GM19238 (cell line): ENCODE results near the gene CAND2.
"Not testable (repeated sequence)": the region's sequence is repeated elsewhere in the genome, so short reads cannot be mapped to it uniquely, and the experiment has no call there.

Experiments used
- DNase-seq: peaks from one replicate; pipeline ENCODE4 v3.0.0; 2011; ENCODE audit warnings: low spot score; ENCODE audit not compliant: insufficient read length

The CAND2 gene

DNA sequence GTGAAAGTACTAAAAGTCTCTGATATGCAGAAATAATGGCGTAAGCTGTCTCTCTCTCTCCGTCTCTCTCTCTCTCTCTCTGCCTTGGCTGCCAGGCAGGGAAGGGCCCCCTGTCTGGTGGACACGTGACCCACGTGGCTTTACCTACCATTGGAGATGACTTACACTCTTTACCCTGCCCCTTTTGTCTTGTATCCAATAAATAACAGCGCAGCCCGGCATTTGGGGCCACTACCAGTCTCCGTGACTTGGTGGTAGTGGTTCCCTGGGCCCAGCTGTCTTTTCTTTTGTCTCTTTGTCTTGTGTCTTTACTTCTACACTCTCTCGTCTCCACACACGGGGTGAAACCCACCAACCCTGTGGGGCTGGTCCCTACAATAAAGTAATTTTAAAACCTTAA is 25.2 kb upstream of the CAND2 start:
- no peak for DNase-seq

DNA sequence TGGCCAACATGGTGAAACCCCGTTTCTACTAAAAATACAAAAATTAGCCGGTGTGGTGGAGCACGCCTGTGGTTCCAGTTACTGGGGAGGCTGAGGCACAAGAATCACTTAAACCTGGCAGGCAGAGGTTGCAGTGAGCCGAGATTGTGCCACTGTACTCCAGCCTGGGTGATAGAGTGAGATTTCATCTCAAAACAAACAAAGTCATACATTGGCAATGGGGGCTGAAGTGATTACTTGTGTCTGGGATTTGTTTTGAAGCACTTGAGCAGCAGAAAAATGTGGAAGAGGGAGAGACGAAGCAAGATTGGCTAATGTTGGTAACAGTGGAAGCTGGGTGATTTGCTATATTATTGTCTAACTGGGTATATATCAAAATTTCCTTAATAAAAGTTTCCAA is 24.0 kb upstream of the CAND2 start:
- no peak for DNase-seq

DNA sequence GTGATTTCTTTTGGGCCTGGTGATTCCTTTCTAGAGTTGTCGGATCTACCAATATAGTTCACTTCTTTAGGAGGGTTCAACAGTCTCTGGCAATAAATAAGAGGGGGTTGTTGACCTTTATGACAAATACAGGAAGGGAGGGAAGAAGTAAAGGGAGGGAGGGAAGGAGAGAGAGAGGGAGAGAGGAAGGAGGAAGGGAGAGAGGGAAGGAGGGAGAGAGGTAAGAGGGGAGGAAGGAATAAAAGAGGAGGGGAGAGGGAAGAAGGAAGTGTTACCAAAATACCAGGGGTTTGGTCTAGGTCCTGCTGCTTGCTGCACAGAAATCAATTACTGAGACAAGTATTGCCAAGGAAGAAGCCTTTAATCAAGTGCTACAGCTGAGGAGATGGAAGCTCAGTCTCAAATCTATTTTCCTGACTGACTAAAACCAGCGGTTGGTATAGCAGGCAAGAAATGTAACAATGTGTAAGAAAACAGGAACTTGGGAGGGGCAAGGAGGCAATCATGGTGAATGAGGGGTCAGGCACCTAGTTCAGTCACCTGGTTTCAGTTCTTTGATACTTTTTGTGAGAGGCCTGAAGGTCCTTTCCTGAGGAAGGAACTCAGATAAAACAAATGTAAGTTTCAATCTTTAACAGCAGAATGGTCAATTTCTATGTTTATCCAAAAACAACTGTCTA is 23.3 kb upstream of the CAND2 start:
- no peak for DNase-seq

DNA sequence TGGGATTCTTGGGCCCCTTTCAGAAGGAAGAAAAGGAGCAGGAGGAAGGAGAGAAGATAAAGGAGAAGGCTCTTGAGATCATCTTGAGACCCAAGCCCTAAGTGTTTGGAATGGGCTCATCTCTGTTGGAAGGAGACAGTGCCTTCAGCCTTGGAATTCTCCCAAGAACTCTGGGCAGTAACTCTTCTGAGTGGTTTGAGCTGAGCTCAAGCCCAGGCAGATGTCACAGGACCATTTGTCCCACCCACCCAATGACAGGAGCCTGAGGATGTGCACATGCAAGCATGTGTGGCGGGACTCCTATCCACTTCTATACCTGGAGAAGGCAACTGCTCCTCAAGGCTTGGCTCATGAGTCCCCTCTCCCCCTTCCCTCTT is 22.8 kb upstream of the CAND2 start:
- DNase-seq, result no peak

DNA sequence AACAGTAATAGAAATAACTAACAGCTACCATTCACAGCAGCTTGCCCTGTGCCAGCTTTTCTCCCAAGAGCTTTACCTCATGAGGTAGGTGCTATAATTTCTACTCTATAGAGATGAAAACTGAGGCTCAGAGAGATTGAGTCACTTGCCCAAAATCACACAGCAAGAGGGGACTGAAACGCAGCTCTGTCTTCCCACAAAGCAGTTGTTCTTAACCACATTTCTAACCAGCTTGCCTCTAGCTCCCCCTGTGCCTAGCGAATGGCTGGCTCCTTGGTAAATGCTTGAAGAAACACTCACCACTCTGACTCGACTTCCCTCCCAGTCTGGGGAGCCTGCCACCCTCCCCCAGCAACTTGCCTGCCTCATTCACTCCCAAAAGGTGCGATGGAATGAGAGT is 21.9 kb upstream of the CAND2 start:
- no peak for DNase-seq

DNA sequence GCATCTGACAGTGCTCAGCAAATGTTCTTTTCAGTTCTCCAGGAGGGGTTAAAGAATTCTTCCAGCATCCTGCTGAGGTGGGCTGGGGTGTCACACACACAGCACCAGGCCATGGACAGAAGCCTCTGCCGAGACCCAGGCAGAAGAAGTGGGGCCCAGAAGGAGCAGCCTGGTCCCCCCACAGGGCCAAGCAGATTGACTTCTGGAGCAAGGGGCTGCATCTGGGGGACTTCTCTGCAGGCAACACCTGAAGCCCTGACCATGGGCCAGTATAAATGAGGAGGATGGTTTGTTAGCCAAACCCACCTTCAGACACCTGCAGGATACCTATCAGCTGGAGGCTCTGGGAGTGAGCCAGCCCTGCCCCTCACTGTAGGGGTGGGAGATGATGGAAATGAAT is 21.3 kb upstream of the CAND2 start:
- no peak for DNase-seq

DNA sequence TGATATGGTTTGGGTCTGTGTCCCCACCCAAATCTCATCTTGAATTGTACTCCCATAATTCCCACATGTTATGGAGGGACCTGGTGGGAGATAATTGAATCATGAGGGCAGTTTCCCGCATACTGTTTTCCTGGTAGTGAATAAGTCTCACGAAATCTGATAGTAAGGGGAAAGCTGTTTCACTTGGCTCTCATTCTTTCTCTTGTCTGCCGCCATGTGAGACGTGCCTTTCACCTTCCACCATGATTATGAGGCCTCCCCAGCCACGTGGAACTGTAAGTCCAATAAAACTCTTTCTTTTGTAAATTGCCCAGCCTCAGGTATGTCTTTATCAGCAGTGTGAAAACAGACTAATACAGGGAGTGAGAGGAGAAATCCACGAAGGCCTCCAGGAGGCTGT is 20.5 kb upstream of the CAND2 start:
- DNase-seq, result not testable (repeated sequence)

DNA sequence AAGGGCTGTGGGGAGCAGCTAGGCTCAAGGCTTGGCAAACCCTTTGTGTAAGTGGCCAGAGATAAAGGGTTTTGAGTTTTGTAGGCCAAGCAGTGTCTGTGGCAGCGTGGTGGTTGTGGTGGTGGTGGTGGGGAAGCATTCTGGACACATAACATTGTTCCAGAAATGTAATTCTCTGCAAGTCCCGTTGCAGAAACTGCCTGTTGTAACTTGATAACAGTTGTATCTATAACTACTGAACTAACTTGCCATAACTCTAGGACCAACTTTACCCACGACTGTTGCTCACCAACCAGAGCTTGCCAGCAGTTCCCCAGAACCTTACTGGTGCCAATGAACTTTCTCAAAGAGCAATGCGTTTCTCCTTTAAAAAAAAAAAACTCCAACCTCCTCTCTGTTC is 19.3 kb upstream of the CAND2 start:
- DNase-seq, result no peak

DNA sequence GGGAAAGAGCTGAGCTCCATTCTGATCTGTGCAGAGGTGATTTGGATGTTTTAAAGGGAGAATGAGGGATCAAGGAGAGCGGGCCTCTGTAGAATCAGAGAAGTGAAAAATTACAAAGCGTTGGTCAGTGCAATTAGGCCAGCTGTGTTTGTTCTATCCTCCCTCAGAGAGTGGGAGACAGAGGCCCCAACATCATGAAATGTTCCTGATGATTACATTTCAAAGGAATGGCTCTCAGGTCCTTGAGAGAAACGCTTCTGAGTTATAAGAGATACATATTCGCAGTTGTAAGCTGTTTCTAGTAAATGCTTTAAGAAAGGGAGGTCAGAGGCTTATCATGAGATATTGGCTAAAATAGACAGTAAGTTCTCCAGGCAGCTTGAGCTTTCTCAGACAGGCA is 15.7 kb upstream of the CAND2 start:
- DNase-seq, result no peak

DNA sequence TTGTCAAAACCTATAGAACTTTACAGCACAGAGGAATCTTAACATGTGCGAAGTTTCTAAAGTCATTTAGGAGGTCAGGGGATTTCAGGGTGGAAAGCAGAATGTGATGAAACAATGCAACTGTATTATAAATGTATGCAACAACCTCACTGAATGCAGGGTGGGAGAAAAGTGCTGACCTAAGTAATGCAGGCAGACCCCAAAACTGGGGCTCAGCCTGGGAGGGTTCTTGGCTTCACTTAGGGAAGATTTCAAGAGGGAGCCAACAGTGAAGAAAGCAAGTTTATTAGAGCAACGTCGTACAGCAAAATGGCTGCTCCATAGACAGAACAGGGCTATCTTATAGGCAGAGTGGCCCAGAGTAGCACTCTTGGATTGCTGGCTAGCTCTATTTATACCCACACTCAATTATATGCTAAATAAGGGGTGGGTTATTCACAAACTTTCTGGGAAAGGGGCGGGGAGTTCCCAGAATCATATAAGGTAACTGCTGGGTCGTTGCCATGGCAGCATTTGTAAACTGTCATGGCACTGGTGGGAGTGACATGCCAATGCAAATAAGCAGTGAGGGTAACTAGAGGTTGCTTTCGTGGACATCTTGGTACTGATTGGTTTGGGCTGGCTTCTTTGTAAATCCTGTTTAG is 14.2 kb upstream of the CAND2 start:
- DNase-seq, result no peak

DNA sequence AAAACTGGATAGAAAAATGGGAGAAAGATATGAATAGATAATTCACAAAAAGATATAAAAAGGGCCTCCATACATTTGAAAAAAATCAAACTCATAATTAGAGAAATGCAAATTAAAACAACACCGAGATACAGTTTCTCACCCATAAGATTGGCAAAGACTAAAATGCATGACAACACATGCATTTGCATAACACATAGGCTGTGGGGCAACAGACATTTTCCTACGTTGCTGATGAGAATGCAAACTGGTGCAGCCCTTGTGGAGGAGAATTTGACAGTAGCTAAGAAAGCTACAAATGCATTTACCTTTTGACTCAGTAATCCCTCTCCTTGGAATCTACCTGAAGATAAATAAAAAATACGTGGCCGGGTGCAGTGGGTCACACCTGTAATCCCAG is 11.4 kb upstream of the CAND2 start:
- DNase-seq, result no peak

DNA sequence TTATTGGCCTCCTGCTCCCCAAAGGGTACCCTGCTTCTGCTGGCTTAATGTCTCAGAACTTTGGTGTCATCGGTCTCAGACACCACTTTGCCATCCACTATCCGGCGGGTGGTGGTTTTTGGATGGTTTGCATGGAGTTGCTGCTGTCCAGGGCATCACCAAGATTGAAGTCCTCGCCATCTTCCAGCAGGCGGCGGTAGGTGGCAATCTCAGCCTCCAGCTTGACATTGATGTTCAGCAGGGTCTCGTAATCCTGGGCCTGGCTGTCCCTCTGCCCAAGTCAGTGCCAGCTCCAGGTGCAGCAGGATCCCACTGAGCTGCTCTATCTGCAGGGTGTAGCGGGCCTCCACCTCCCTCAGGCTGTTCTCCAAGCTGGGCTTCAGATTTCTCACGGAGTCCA is 9.1 kb upstream of the CAND2 start:
- not testable (repeated sequence) for DNase-seq

DNA sequence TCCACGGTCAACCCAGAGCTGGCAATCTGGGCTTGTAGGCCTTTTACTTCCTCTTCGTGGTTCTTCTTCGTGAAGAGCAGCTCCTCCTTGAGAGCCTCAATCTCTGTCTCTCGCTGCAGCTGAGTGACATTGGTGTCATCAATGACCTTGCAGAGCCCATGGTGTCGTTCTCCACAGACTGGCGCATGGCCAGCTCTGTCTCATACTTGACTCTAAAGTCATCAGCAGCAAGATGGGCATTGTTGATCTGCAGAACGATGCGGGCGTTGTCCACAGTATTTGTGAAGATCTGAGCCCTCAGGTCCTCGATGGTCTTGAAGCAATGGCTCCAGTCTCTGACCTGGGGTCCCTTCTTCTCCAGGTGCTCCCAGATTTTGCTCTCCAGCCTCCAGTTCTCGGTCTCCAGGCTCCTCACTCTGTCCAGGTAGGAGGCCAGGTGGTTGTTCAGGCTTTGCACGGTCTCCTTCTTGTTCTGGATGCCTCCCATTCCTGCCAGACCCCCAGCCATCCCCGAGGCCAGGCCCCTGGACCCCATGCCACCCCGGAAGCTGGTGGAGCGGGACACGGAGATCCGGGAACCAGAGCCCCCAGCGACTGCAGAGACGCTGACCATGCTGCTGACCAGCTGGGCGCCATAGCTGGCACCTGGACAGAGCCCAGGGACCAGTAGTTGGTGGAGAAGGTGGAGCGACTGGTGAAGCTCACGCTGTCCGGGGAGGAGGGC is 8.4 kb upstream of the CAND2 start:
- not testable (repeated sequence) for DNase-seq

DNA sequence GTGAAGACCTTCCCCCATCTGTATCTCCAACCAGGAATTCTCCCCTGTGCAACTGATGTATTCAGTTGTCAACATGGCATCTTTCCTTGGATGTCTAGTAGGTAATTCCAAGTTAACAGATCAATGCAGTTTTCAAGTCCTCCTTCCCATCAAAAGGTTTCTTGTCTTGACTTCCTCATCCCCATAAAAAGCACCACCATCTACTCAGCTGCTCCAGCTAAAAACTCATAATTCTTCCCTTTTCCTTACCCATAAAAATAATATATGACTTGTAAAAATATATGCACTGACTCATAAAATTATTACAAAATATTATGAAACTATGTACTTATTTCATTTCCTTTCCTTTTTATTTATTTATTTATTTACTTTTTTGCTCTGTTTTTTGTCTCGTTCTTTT is 5.0 kb upstream of the CAND2 start:
- DNase-seq, result no peak

DNA sequence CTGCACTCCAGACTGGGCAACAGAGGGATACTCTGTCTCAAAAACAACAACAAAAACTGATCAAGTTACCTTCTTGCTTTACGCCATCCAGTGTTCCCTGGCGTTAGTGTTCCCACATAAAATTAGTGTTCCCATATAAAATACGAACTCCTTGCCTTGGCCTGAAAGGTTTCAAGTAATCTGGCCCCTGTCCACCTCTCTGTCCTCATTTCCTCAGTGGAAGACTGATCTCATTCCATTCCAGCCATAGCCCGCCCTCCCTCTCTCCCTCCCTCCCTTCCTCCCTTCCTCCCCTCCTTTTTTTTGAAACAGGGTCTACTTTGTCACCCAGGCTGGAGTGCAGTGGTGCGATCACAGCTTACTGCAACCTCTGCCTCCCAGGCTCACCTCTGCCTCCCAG is 2.8 kb upstream of the CAND2 start:
- no peak for DNase-seq

DNA sequence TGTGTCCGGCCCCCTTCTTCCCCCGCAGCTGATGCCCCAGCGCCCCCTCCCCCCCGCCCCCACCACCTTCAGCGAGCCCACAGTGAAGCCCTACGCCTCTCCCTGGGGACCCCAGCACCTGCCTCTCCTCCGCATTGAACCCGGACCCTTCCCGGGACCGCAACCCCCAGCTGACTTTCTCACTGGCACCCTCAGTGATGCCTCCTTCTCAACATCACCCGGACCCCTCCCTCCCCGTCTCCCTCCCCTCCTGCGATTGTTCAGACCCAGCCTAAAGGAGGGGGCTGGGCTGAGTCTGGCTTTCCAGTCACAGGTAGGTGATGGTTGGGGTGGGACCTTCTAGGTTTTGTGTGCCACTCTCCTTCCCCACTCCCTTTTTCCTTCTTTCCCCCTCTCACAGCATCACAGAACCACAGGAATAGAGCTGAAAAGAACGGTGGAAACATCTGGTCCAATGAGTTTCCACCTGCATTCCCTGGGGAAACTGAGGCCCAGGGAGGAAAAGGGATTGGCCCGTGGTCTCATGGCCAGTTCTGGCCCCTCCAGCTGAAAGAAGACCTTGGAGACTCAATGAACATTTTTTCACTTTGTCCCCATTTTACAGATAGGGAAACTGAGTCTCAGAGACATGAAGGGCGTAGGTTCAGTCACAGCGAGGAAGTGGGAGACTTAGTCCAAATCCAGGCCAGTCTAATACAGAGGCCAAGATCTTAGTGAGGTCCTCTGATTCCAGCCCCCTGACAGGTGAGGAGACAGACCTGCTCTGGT is 828 bp downstream of the CAND2 start:
- no peak for DNase-seq

DNA sequence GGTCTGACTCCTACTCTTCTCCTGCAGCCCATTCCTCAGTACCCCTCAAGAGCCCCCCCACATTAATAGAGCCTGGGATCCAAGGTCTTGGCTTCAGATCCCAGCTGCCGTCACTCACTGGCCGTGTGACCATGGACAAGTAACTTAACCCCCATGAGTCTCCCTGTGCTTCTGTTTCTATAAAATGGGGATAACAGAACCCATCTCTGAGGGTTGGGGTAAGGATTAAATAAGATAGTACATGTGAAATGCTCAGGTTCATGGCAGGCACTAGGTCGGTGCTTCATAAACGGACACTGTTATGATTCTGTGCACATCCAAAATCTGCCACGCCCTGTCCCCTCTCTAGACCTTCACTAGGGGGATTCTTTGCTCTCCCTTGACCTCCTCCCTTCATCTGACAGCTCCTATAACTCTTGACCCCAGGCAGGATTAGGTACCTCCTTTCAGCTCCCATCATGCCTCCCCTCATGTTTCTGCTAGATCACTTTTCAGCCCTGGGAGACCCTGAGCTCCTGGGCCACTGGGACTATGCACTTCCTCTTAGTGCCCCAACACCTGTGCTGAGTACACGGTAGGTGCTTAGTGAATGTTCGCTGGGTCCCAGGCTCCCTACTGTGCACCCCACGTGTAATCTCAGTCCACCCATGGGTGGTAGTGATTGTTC is 1.5 kb downstream of the CAND2 start:
- DNase-seq, result no peak

DNA sequence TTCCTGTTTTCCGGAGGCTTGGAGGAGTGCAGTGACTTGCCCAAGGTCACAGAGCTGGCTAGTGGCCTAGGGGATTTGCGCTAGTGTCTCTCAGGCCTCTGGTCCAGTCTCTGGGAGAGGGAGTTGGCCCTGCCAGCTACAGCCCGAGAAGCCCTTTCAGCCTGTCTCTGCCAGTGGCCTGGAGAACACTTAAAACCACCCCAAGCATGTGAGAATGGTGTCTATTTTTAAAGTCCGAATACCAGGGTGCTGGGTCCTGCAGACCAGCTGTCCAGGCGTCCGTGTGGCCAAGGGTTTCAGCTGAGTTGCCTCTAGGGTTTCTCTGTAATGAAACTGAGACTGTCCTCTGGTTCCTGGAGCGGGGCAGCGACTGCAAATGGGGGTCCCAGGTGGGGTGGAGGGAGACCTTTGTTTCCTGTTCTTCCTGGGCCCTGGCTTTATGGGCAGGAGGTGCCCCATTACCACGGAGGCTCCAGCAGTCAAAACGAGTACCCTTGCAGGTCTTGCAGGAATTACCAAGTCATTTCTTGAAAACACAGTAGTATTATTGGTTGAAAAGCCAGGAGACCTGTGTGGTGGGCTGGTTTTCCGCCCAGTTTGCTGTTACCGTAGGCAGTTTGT is 2.2 kb downstream of the CAND2 start:
- DNase-seq, result no peak

DNA sequence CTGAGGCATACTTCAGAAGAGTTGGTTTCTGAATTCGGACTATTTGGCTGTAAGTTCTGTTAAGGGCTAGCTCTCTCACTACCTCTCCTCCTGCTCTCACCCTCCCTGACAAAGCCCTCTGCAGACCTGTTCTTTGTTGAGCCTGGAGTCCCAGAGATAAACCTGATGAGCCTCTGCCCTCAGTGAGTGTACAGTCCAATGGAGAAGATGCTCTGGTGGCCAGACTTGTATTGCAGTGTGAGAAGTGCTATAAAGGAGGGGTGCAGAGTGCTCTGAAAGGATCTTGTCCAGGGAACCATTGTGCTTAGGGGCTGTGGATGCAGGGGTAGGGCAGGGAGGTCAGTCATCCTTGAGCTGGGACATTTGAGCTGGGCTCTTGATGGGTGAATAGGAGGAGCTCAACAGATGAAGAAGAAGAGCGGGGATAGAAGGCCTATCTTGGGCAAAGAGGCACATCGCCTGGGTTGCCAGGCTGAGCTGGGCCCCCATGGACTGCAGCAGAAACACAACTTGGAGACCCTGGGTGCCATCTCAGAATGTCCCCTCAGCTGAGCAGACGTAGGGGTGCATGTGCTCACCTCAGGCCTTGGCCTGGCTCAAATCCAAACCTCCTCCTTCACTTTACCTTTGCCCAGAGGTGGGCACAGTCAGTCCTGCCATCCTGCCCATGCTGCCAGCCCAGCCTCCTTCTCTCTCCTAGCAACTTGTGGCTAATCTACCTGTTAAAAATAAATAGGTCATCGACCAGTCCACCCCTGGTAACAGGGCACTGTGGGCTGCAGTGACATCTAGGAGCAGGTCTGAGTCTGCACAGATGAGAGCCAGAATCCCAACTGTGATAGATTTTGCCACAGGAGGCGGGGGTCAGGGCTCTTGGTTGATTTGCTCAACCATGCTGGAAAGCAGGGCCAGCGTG is 3.3 kb downstream of the CAND2 start:
- no peak for DNase-seq

DNA sequence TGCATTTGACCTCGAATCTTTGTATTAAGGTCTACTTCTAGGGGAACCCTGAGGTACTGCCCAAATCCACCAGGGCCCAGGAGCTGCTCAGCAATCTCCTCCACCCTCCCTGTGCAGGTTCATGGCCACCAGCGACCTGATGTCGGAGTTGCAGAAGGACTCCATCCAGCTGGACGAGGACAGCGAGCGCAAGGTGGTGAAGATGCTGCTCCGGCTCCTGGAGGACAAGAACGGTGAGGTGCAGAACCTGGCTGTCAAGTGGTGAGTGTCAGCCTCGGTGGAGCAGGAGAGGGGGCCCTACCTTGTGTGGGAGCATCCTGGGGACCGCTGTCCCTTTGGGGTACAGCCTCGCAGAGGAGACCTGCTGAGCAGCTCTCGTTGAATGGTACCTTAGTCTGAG is 6.9 kb downstream of the CAND2 start:
- DNase-seq, result no peak
